Smooth muscle cell of the brain vasculature (primary cell): ENCODE data around the gene NEXN.
"Not testable (repeated sequence)": the region's sequence is repeated elsewhere in the genome, so short reads cannot be mapped to it uniquely, and the experiment has no call there.

Experiments
- DNase-seq: peaks from one replicate; pipeline ENCODE4 v3.0.0-alpha.2; 2012; ENCODE audit warnings: low read depth, low spot score

The NEXN gene

DNA sequence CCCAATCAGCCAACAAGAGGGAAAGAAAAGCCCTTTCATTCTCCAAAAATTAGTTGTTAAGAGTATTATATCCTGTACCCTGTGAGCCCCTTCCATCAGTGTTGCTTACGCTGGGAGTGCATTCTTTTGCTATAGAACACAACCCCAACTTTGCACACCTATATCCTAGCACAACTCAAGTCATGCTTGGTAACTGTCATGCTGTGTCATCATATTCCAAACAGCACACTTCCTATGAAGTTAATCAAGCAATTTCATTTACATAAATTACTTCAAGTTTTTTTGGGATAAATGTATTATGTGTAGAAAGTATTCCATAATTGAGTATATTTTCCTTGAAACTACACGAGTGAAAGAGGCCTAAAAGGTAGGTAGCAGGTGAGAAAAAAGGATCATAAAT, 70.4 kb downstream of the NEXN start:
- DNase-seq, result no peak

- DNase-seq, result no peak
Observed at GRCh38 chr1:77961392-77961791, 73.0 kb downstream of the NEXN start.

- DNase-seq, result no peak
Observed at GRCh38 chr1:77966291-77966690, 77.9 kb downstream of the NEXN start.

DNA sequence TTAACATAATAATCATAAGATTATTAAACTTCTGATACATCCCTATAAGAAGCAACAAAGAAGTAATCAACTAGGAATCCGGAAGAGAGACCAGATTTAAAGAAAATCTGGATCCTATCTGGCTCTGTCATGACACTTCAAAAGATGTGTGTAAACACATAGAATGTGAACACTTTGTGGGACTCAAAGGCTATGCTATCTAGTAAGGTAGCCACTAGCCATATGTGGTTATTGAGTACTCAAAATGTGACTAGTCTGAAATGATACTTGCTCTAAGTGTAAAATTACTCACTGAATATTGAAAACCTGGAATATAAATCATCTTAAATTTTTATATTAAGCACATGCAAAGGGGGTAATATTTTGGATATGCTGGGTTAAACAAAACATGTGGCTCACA, 81.8 kb downstream of the NEXN start:
- DNase-seq, result no peak

DNA sequence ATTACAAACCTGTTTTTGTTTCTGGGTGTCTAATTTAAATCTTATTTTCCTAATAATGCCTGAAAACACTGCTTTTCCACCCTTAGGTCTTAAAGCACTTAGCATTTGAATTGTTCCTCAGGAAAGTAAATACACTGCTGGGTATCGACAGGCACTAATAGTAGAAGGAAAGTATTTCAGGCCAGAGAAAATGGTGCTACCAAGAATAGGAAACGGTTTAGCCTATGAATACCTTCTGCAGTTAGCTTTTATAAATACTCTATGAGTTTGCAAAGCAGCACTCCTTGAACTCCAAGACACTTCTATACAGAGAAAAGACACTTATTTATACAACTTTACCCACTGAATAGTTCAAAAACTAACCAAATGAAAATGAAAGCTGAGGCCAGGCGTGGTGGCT, 83.7 kb downstream of the NEXN start:
- no peak for DNase-seq

- DNase-seq, result no peak
Observed at GRCh38 chr1:77975386-77975785, 87.0 kb downstream of the NEXN start.

DNA sequence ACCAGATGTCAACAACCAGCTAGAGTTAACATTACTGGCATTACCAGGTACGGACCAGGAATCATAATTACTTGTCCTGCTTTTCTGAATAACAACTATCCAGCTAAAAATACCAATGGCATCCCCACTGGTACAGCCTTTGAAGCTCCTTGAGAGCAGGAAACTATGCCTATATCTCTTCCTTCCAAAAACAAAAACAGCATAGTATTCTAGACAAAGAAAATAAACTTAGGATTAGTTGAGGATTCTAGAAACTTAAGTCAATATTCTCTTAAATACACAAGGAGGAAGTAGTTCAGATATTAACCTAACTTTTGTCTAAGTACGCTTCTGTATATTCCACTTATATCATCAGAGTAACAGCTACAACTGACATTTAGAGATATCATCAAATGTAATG, 87.5 kb downstream of the NEXN start:
- no peak for DNase-seq

- DNase-seq, result no peak
Observed at GRCh38 chr1:77976433-77977076, 88.1 kb downstream of the NEXN start.

DNA sequence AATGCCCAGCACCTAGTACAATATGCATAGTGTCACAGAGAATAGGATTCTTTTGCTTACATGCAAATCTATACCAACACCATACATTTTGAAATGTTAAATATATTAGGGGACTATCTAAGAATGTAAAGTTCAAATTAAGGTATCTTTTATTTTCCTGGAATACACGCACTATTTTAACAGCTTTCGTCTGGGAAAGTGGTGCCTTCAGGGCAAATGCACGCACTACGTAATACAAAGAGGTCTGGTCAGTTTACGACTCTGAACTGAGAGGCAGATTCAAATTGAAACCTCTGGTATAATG, 89.5 kb downstream of the NEXN start:
- DNase-seq, result no peak

DNA sequence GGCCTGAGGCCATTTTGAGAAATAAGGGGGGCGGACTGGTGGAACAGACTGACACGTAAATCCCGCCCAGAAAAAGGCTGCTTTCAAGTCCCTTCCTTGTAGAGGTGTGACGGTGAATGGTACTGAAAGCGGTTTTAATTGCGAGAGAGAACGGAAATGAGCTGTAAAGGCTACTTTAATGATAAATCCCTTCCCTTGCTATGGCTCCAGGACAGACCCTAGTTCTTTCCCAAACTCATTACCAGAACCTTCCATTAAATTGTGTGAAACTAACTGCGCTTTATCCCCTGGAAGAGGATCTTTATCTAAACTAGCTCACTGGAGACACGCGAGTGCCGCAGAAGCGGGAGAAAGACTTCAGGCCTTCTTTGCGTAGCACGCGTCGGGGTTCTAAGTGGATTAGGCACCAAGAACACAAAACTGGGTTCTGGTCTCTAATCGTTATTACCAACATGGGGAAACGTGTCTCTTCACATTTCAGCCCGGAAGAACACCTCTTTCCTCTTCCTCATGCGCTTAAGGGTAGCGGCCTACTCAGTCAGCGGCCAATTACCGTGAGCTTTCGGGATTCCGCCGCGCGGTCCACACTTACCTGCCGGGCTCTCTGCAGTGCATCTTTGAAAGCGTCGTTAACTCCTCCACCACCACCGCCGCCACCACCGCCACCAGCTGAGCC, 90.0 kb downstream of the NEXN start:
- peak; percentile 64 for DNase-seq

GRCh38 chr1:77978969-77979876, 90.8 kb downstream of the NEXN start, which contains the start of gene FUBP1:
Gene FUBP1 (minus strand): TSS chr1:77979072. CDS start chr1:77979004, 68 bp downstream.
- DNase-seq, result peak; percentile 97

- DNase-seq, result not testable (repeated sequence)
Observed at GRCh38 chr1:77983352-77983996, 95.0 kb downstream of the NEXN start.

- no peak for DNase-seq
Observed at GRCh38 chr1:77983997-77984355, 95.6 kb downstream of the NEXN start.

DNA sequence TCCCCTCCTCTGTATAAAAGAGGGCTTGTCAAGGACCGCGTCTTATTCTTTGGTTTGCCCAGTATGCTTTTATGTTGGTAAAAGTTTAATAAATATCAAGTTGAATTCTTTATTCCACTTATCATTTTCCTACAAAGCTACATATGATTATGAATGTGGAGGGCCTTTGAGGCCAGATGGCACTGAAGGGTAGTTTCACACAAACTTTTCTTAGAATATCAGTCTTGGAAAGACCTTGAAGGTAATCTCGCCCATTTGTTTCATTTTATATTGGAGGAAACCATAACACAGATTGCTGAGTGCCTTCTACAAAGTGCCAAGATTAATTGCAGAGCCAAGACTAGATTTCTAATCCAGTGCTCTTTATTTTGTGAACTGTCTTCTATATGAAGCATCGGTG, 96.2 kb downstream of the NEXN start:
- DNase-seq, result no peak

- no peak for DNase-seq
Observed at GRCh38 chr1:77986810-77987209, 98.4 kb downstream of the NEXN start.

DNA sequence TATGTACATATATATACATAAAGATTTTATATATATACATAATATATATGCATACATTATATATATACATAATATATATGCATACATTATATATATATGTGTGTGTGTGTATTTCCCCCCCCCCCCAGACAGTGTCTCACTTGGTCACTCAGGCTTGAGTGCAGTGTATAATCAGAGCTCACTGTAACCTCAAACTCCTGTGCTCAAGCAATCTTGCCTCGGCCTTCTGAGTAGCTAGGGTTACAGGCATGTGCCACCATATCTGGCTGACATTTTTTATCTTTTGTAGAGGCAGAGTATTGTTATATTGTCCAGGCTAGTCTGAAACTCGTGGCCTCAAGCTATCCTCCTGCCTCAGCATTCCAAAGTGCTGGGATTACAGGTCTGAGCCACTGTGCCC, 99.5 kb downstream of the NEXN start:
- no peak for DNase-seq

GRCh38 chr1:77989744-77990143, 101.3 kb downstream of the NEXN start:
- DNase-seq, result no peak

DNA sequence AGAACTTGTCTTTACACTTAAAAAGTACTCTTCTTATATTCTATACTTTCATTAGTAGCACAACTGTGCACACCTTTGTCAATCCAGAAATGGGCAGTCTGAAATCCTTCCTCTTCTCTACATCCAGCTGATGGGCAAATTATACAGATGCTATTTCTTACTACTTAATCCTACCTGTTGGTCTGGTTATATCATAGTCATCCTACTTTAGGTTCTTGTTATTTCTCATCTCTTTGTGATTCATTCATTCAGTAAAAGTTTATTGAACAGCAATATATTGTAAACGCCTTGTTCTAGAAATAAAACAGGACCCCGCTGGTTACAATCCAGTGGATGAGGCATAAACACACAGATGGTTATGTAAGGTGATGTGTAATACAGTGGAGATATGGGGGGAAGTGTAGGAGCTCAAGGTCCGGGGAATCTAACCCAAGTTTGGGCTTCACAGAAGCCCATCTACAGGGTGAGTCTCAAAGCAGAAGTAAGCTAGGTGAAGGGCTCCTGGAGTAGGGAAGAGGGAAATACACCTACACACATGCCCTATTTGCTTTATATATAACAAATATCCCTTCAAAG, 102.3 kb downstream of the NEXN start:
- no peak for DNase-seq

- no peak for DNase-seq
Observed at GRCh38 chr1:77991638-77992037, 103.2 kb downstream of the NEXN start.
